Measurements from ENCODE around the gene FBXL16.
A peak's percentile ranks its signal among the peaks of the same experiment; 100 is the strongest.

Gene FBXL16

GRCh38 chr16:643050-643368, 62.6 kb downstream of the FBXL16 start:
- H3K4me1 ChIP-seq (ENCODE audit: low read length): peaks cover 21% of the 10 kb centered on the region
- peaks cover 40% of the 10 kb centered on the region for H3K79me2 ChIP-seq (ENCODE audit: low read length)
- peaks cover 7% of the 10 kb centered on the region; the same call in 1 of the 2 replicates for H4K20me1 ChIP-seq (ENCODE audit: insufficient read depth, low read length)
- H3K9ac ChIP-seq (ENCODE audit: low read length): peak overlapping the region; percentile 90
- peak overlapping the region; percentile 82 for H3K4me3 ChIP-seq (ENCODE audit: low read length)
- no peak for TF ChIP-seq CTCF (IDR thresholded peaks at IDR 0.05; ENCODE audit: low read depth, low read length)
- TF ChIP-seq EZH2phosphoT487 (IDR thresholded peaks at IDR 0.05; ENCODE audit: low read depth): no peak
- H3K36me3 ChIP-seq (replicated peaks; ENCODE audit: low read depth, low read length): peaks cover 3% of the 10 kb centered on the region
- H2AFZ ChIP-seq (ENCODE audit: low read depth, low read length): no peak overlapping the region
- no peaks in the 10 kb centered on the region for H3K9me3 ChIP-seq (ENCODE audit: insufficient read depth, low read length)
- H3K4me2 ChIP-seq (ENCODE audit: low read length): peak overlapping the region; percentile 95
- H3K27ac ChIP-seq (ENCODE audit: low read length): peak overlapping the region; percentile 55
- no peaks in the 10 kb centered on the region for H3K27me3 ChIP-seq (ENCODE audit: low read depth, low read length)
